ENCODE results near the gene FOLR3. TPM values are rescaled to one million over a fixed set of nuclear protein-coding genes. Genes with fewer than 3 reads are reported as not detected.
"Not testable (repeated sequence)": the region's sequence is repeated elsewhere in the genome, so short reads cannot be mapped to it uniquely, and the experiment has no call there.

The FOLR3 gene
- total RNA-seq, 1 experiment from 2014 or later = not detected

- ChIA-PET POLR2A (ENCODE audit: unreplicated experiment) (no interaction called here), CTCF (interaction anchor here (0.6 to 1.2 kb wide), 3 partner anchors 44 to 286 kb away, joined by 3 read pairs; no protein-coding TSS in a partner anchor)
- no peaks in the 10 kb centered on the region for H3K36me3 ChIP-seq (ENCODE audit: low read depth, low read length)
- ATAC-seq = no peak
- no peak for TF ChIP-seq EZH2phosphoT487 (IDR thresholded peaks at IDR 0.05; ENCODE audit: borderline replicate concordance, low read length)
- TF ChIP-seq EZH2 (IDR thresholded peaks at IDR 0.05; ENCODE audit: low read length, unreplicated experiment) = no peak
- no peak for TF ChIP-seq CTCF (conservative IDR thresholded peaks at IDR 0.05; ENCODE audit: low read depth, low read length)
- no peaks in the 10 kb centered on the region for H3F3A ChIP-seq (ENCODE audit: low read length, unreplicated experiment)
- H3K27me3 ChIP-seq (ENCODE audit: low read length) = no peaks in the 10 kb centered on the region
- H3K9me3 ChIP-seq (ENCODE audit: low read length) = no peaks in the 10 kb centered on the region
- intact Hi-C loops (cut with micrococcal nuclease) = loop anchor here (1.0 to 5.0 kb wide), 2 partner anchors 120 to 163 kb away; no protein-coding TSS in a partner anchor
- H3K4me1 ChIP-seq (ENCODE audit: insufficient read depth, low read length) = peaks cover 18% of the 10 kb centered on the region; the same call in 1 of the 2 replicates
- no peaks in the 10 kb centered on the region for H4K20me1 ChIP-seq (ENCODE audit: low read length)
- H3K9ac ChIP-seq (ENCODE audit: low read length) = no peak overlapping the region
- no TSS peak for BruUV-seq (replicated peaks)
- no peak overlapping the region for H2AFZ ChIP-seq (ENCODE audit: low read length)
- no peak overlapping the region for H3K4me2 ChIP-seq (ENCODE audit: low read length)
- no peak overlapping the region for H3K27ac ChIP-seq (ENCODE audit: low read length)
- DNase-seq = peak; percentile 67
- H3K79me2 ChIP-seq (ENCODE audit: low read length) = no peaks in the 10 kb centered on the region
- no peak overlapping the region for H3K4me3 ChIP-seq (ENCODE audit: low read length)
- no peaks in the 10 kb centered on the region for H3K9me2 ChIP-seq (replicated peaks; ENCODE audit: low read length)
Measured at GRCh38 chr11:72144807-72145565, 9.5 kb downstream of the FOLR3 start.

- H3F3A ChIP-seq (ENCODE audit: low read length, unreplicated experiment) = no peaks in the 10 kb centered on the region
- no peak for TF ChIP-seq EZH2phosphoT487 (IDR thresholded peaks at IDR 0.05; ENCODE audit: borderline replicate concordance, low read length)
- TF ChIP-seq CTCF (conservative IDR thresholded peaks at IDR 0.05; ENCODE audit: low read depth, low read length) = no peak
- TF ChIP-seq EZH2 (IDR thresholded peaks at IDR 0.05; ENCODE audit: low read length, unreplicated experiment) = no peak
- intact Hi-C loops (cut with micrococcal nuclease) = no loop called here
- H3K36me3 ChIP-seq (ENCODE audit: low read depth, low read length) = no peaks in the 10 kb centered on the region
- H3K79me2 ChIP-seq (ENCODE audit: low read length) = no peaks in the 10 kb centered on the region
- ATAC-seq (no peak), DNase-seq (no peak)
- ChIA-PET CTCF (interaction anchor here (0.5 kb wide), 1 partner anchor 24 kb away, joined by 4 read pairs; no protein-coding TSS in a partner anchor), POLR2A (ENCODE audit: unreplicated experiment) (no interaction called here)
- H3K27ac ChIP-seq (ENCODE audit: low read length) = no peak overlapping the region
- no peak overlapping the region for H3K4me2 ChIP-seq (ENCODE audit: low read length)
- no peak overlapping the region for H3K4me3 ChIP-seq (ENCODE audit: low read length)
- H3K9ac ChIP-seq (ENCODE audit: low read length) = no peak overlapping the region
- no peak overlapping the region for H2AFZ ChIP-seq (ENCODE audit: low read length)
- no TSS peak for BruUV-seq (replicated peaks)
- no peaks in the 10 kb centered on the region for H4K20me1 ChIP-seq (ENCODE audit: low read length)
- no peaks in the 10 kb centered on the region for H3K9me3 ChIP-seq (ENCODE audit: low read length)
- peaks cover 10% of the 10 kb centered on the region; the same call in 1 of the 2 replicates for H3K4me1 ChIP-seq (ENCODE audit: insufficient read depth, low read length)
- no peaks in the 10 kb centered on the region for H3K9me2 ChIP-seq (replicated peaks; ENCODE audit: low read length)
- H3K27me3 ChIP-seq (ENCODE audit: low read length) = no peaks in the 10 kb centered on the region
Measured at GRCh38 chr11:72146625-72147024, 11.1 kb downstream of the FOLR3 start.

DNA sequence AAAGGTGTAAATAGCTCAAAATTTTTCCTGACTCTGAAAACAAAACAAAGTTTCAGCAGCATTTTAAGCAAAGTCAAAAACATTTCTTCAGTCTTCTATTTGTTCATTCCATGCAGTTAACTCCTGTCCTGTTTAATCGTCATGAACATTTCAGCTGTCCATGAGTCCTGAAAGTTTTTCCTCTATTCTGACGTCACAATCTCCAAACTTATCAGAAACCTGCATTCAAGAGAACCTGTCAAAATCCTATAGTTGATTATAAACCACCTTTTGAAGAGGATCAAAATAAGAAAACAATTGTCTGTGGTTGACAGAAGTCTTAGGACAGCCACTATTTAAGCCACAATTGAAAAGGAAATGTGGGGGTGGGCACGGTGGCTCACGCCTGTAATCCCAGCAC, 15.4 kb downstream of the FOLR3 start:
- CTCF ChIA-PET = no interaction called here

GRCh38 chr11:72153874-72154273, 18.3 kb downstream of the FOLR3 start:
- H3K36me3 ChIP-seq (ENCODE audit: low read depth, low read length); H3K79me2 ChIP-seq (ENCODE audit: low read length); H3K27ac ChIP-seq (ENCODE audit: low read length); intact Hi-C loops (cut with micrococcal nuclease); H3K9ac ChIP-seq (ENCODE audit: low read length); H3K4me3 ChIP-seq (ENCODE audit: low read length); H3F3A ChIP-seq (ENCODE audit: low read length, unreplicated experiment); H3K27me3 ChIP-seq (ENCODE audit: low read length); H3K4me2 ChIP-seq (ENCODE audit: low read length); ATAC-seq; H2AFZ ChIP-seq (ENCODE audit: low read length); H3K9me3 ChIP-seq (ENCODE audit: low read length); H3K9me2 ChIP-seq (replicated peaks; ENCODE audit: low read length); BruUV-seq (replicated peaks); H3K4me1 ChIP-seq (ENCODE audit: insufficient read depth, low read length); POLR2A ChIA-PET (ENCODE audit: unreplicated experiment); H4K20me1 ChIP-seq (ENCODE audit: low read length); DNase-seq: not testable (repeated sequence)
- CTCF ChIA-PET = interaction anchor here (1.3 kb wide), 1 partner anchor 128 kb away, joined by 10 read pairs; no protein-coding TSS in a partner anchor

More for the DNA sequence above, 15.4 kb downstream of the FOLR3 start:
- Histone ChIP-seq H2AFZ (ENCODE audit: low read length) (no peak overlapping the region), H4K20me1 (ENCODE audit: low read length) (no peaks in the 10 kb centered on the region), H3K4me2 (ENCODE audit: low read length) (no peak overlapping the region), H3K9me2 (replicated peaks; ENCODE audit: low read length) (no peaks in the 10 kb centered on the region), H3K9ac (ENCODE audit: low read length) (no peak overlapping the region), H3K4me3 (ENCODE audit: low read length) (no peak overlapping the region), H3F3A (ENCODE audit: low read length, unreplicated experiment) (no peaks in the 10 kb centered on the region), H3K4me1 (ENCODE audit: insufficient read depth, low read length) (no peaks in the 10 kb centered on the region), H3K36me3 (ENCODE audit: low read depth, low read length) (no peaks in the 10 kb centered on the region), H3K27ac (ENCODE audit: low read length) (no peak overlapping the region), H3K9me3 (ENCODE audit: low read length) (no peaks in the 10 kb centered on the region), H3K79me2 (ENCODE audit: low read length) (no peaks in the 10 kb centered on the region), H3K27me3 (ENCODE audit: low read length) (peaks cover 1% of the 10 kb centered on the region; the same call in 1 of the 2 replicates)
- POLR2A ChIA-PET (ENCODE audit: unreplicated experiment) = no interaction called here
- TF ChIP-seq CTCF (conservative IDR thresholded peaks at IDR 0.05; ENCODE audit: low read depth, low read length) = no peak
- ATAC-seq (no peak), DNase-seq (no peak)
- intact Hi-C loops (cut with micrococcal nuclease) = no loop called here
- no TSS peak for BruUV-seq (replicated peaks)

Measured in PC-3 (cell line).